ENCODE measurements around the gene NHSL1.

Gene NHSL1

GRCh38 chr6:138468320-138469015, 30.8 kb downstream of the NHSL1 start:
- in situ Hi-C loops (cut with HindIII; ENCODE audit: low sequenced_read_pairs): no loop called here

GRCh38 chr6:138467901-138468300, 31.4 kb downstream of the NHSL1 start:
- in situ Hi-C loops (cut with HindIII; ENCODE audit: low sequenced_read_pairs): no loop called here

- in situ Hi-C loops (cut with HindIII; ENCODE audit: low sequenced_read_pairs): no loop called here
Measured at GRCh38 chr6:138465007-138465645, 34.2 kb downstream of the NHSL1 start.

- in situ Hi-C loops (cut with HindIII; ENCODE audit: low sequenced_read_pairs): no loop called here
Measured at GRCh38 chr6:138464085-138464484, 35.2 kb downstream of the NHSL1 start.

GRCh38 chr6:138461647-138462046, 37.6 kb downstream of the NHSL1 start:
- in situ Hi-C loops (cut with HindIII; ENCODE audit: low sequenced_read_pairs): no loop called here

GRCh38 chr6:138456401-138456790, 42.9 kb downstream of the NHSL1 start:
- in situ Hi-C loops (cut with HindIII; ENCODE audit: low sequenced_read_pairs): no loop called here

- in situ Hi-C loops (cut with HindIII; ENCODE audit: low sequenced_read_pairs): no loop called here
Measured at GRCh38 chr6:138455746-138456400, 43.4 kb downstream of the NHSL1 start.

GRCh38 chr6:138454981-138455706, 44.1 kb downstream of the NHSL1 start:
- in situ Hi-C loops (cut with HindIII; ENCODE audit: low sequenced_read_pairs): no loop called here

GRCh38 chr6:138451043-138451442, 48.3 kb downstream of the NHSL1 start:
- in situ Hi-C loops (cut with HindIII; ENCODE audit: low sequenced_read_pairs): no loop called here

- in situ Hi-C loops (cut with HindIII; ENCODE audit: low sequenced_read_pairs): no loop called here
Measured at GRCh38 chr6:138450445-138450844, 48.8 kb downstream of the NHSL1 start.

- in situ Hi-C loops (cut with HindIII; ENCODE audit: low sequenced_read_pairs): no loop called here
Measured at GRCh38 chr6:138446821-138447220, 52.5 kb downstream of the NHSL1 start.

GRCh38 chr6:138443979-138444378, 55.3 kb downstream of the NHSL1 start:
- in situ Hi-C loops (cut with HindIII; ENCODE audit: low sequenced_read_pairs): no loop called here

GRCh38 chr6:138442663-138443062, 56.6 kb downstream of the NHSL1 start:
- in situ Hi-C loops (cut with HindIII; ENCODE audit: low sequenced_read_pairs): no loop called here

GRCh38 chr6:138441965-138442364, 57.3 kb downstream of the NHSL1 start:
- in situ Hi-C loops (cut with HindIII; ENCODE audit: low sequenced_read_pairs): no loop called here

GRCh38 chr6:138440758-138441357, 58.4 kb downstream of the NHSL1 start:
- in situ Hi-C loops (cut with HindIII; ENCODE audit: low sequenced_read_pairs): no loop called here

GRCh38 chr6:138440296-138440695, 59.0 kb downstream of the NHSL1 start:
- in situ Hi-C loops (cut with HindIII; ENCODE audit: low sequenced_read_pairs): no loop called here

GRCh38 chr6:138439546-138439945, 59.7 kb downstream of the NHSL1 start:
- in situ Hi-C loops (cut with HindIII; ENCODE audit: low sequenced_read_pairs): no loop called here

- in situ Hi-C loops (cut with HindIII; ENCODE audit: low sequenced_read_pairs): no loop called here
Measured at GRCh38 chr6:138434925-138435324, 64.4 kb downstream of the NHSL1 start.

- in situ Hi-C loops (cut with HindIII; ENCODE audit: low sequenced_read_pairs): no loop called here
Measured at GRCh38 chr6:138434096-138434495, 65.2 kb downstream of the NHSL1 start.

GRCh38 chr6:138432063-138432356, 67.3 kb downstream of the NHSL1 start:
- in situ Hi-C loops (cut with HindIII; ENCODE audit: low sequenced_read_pairs): no loop called here
